Central memory CD4-positive, alpha-beta T cell (primary cell): Measurements from ENCODE around the gene ALG1.
A peak's percentile ranks its signal among the peaks of the same experiment; 100 is the strongest.
"Not testable (repeated sequence)": the region's sequence is repeated elsewhere in the genome, so short reads cannot be mapped to it uniquely, and the experiment has no call there.

Experiments used
- DNase-seq: peaks from one replicate; pipeline ENCODE4 v3.0.0; 2022

ALG1 gene

GRCh38 chr16:5103296-5104032 lies 31.8 kb downstream of the ALG1 start:
- DNase-seq = not testable (repeated sequence)

- DNase-seq = not testable (repeated sequence)
Observed at GRCh38 chr16:5105039-5105438, 33.4 kb downstream of the ALG1 start.

- no peak for DNase-seq
Observed at GRCh38 chr16:5108505-5109158, 37.0 kb downstream of the ALG1 start.

- DNase-seq = not testable (repeated sequence)
Observed at GRCh38 chr16:5110933-5111332, 39.3 kb downstream of the ALG1 start.

- not testable (repeated sequence) for DNase-seq
Observed at GRCh38 chr16:5116780-5117295, 45.2 kb downstream of the ALG1 start.

GRCh38 chr16:5117300-5118087 lies 45.9 kb downstream of the ALG1 start:
- peak; percentile 60 for DNase-seq

- DNase-seq = not testable (repeated sequence)
Observed at GRCh38 chr16:5131467-5132004, 59.9 kb downstream of the ALG1 start.

- not testable (repeated sequence) for DNase-seq
Observed at GRCh38 chr16:5132915-5133600, 61.4 kb downstream of the ALG1 start.

- not testable (repeated sequence) for DNase-seq
Observed at GRCh38 chr16:5134739-5135452, 63.3 kb downstream of the ALG1 start.
